G401.6 (cell line): ENCODE measurements around the gene PPP2R2C.

ENCODE experiments used
- FAIRE-seq: peaks from 2 replicates; lab custom pipeline; 2012; peaks lifted over from hg19 to GRCh38; lab: Jason Lieb, UNC

Gene PPP2R2C

GRCh38 chr4:6327220-6327917, 145.0 kb downstream of the PPP2R2C start:
- FAIRE-seq, result no peak

- FAIRE-seq, result no peak
Observed at GRCh38 chr4:6326312-6327060, 145.9 kb downstream of the PPP2R2C start.

- no peak for FAIRE-seq
Observed at GRCh38 chr4:6325788-6326290, 146.6 kb downstream of the PPP2R2C start.

GRCh38 chr4:6324999-6325787, 147.2 kb downstream of the PPP2R2C start:
- no peak for FAIRE-seq

GRCh38 chr4:6324461-6324998, 147.9 kb downstream of the PPP2R2C start:
- no peak for FAIRE-seq

GRCh38 chr4:6322761-6323566, 149.4 kb downstream of the PPP2R2C start:
- no peak for FAIRE-seq

- no peak for FAIRE-seq
Observed at GRCh38 chr4:6322067-6322760, 150.2 kb downstream of the PPP2R2C start.

GRCh38 chr4:6321361-6321760, 151.1 kb downstream of the PPP2R2C start:
- FAIRE-seq, result no peak

- no peak for FAIRE-seq
Observed at GRCh38 chr4:6320663-6321062, 151.8 kb downstream of the PPP2R2C start.

- FAIRE-seq, result no peak
Observed at GRCh38 chr4:6319530-6320150, 152.8 kb downstream of the PPP2R2C start.

GRCh38 chr4:6318206-6318605, 154.2 kb downstream of the PPP2R2C start:
- no peak for FAIRE-seq

GRCh38 chr4:6316461-6317003, 155.9 kb downstream of the PPP2R2C start:
- no peak for FAIRE-seq

- FAIRE-seq, result no peak
Observed at GRCh38 chr4:6313216-6313615, 159.2 kb downstream of the PPP2R2C start.

- FAIRE-seq, result no peak
Observed at GRCh38 chr4:6309777-6310176, 162.6 kb downstream of the PPP2R2C start.

- no peak for FAIRE-seq
Observed at GRCh38 chr4:6308899-6309643, 163.3 kb downstream of the PPP2R2C start.

GRCh38 chr4:6307891-6308290, 164.5 kb downstream of the PPP2R2C start:
- FAIRE-seq, result no peak

GRCh38 chr4:6307230-6307629, 165.2 kb downstream of the PPP2R2C start:
- no peak for FAIRE-seq

- FAIRE-seq, result no peak
Observed at GRCh38 chr4:6306299-6306698, 166.1 kb downstream of the PPP2R2C start.

- no peak for FAIRE-seq
Observed at GRCh38 chr4:6303943-6304342, 168.5 kb downstream of the PPP2R2C start.

GRCh38 chr4:6302869-6303268, 169.5 kb downstream of the PPP2R2C start:
- FAIRE-seq, result no peak
